SK-N-SH (cell line): ENCODE data around the gene CPNE1. TPM values are rescaled to one million over a fixed set of nuclear protein-coding genes. Genes with fewer than 3 reads are reported as not detected.

Experiments
- CTCF ChIA-PET: fragments of 300-600, 350-600 bp; formaldehyde crosslinking; extraction: SDS; loops from one replicate; lab custom pipeline; 2021; lab: Yijun Ruan, JAX
- POLR2A ChIA-PET: fragments of 350-600 bp; sonication (Branson Sonifier 250); formaldehyde crosslinking; extraction: SDS; loops from one replicate; lab custom pipeline; 2020; ENCODE audit warnings: antibody characterized with exemption, inconsistent platforms; lab: Yijun Ruan, JAX
- DNase-seq: peaks from one replicate; pipeline ENCODE4 v3.0.0; 2012
- H2AFZ ChIP-seq: fragments of 200-600 bp; sonication (generic); 2 replicates; pipeline ENCODE4 v1.8.1; 2016; ENCODE audit warnings: antibody characterized with exemption, mild to moderate bottlenecking, low read depth
- H3F3A ChIP-seq: fragments of 200-600 bp; sonication (generic); replicated peaks from 2 replicates; pipeline ENCODE3; 2016; ENCODE audit warnings: antibody characterized with exemption, mild to moderate bottlenecking; ENCODE audit not compliant: insufficient read depth
- H3K27ac ChIP-seq, 2 experiments: fragments of 200-500 bp in 1 of 2; fragments of 200-600 bp in 1 of 2; sonication (Bioruptor generic) in 1 of 2; sonication (generic), shearing (Covaris generic) in 1 of 2; 2 replicates each; pipeline versions ENCODE4 v1.5.1 to v1.6.1; 2014 to 2016; ENCODE audit warnings: low read depth in 2 of 2, inconsistent platforms in 1 of 2, low read length in 1 of 2, mild to moderate bottlenecking in 1 of 2, mixed read lengths in 1 of 2
- H3K27me3 ChIP-seq: fragments of 200-600 bp; sonication (generic), shearing (Covaris generic); 2 replicates; pipeline ENCODE4 v1.6.1; 2016; ENCODE audit warnings: mixed run types; ENCODE audit not compliant: insufficient read depth
- H3K36me3 ChIP-seq, 2 experiments: fragments of 200-500 bp in 1 of 2; fragments of 200-600 bp in 1 of 2; sonication (Bioruptor generic) in 1 of 2; sonication (generic) in 1 of 2; replicated peaks in 1 of 2; 2 replicates each; pipeline versions ENCODE3 to v1.5.1; 2014 to 2016; ENCODE audit warnings: low read length in 1 of 2, mild to moderate bottlenecking in 1 of 2; ENCODE audit not compliant: insufficient read depth in 2 of 2, control insufficient read depth in 1 of 2
- H3K4me1 ChIP-seq, 2 experiments: fragments of 200-500 bp in 1 of 2; fragments of 200-600 bp in 1 of 2; sonication (Bioruptor generic) in 1 of 2; sonication (generic), shearing (Covaris generic) in 1 of 2; 2 replicates each; pipeline versions ENCODE4 v1.5.1 to v1.6.1; 2014 to 2016; ENCODE audit warnings: low read depth in 1 of 2, low read length in 1 of 2, mixed run types in 1 of 2; ENCODE audit not compliant: insufficient read depth in 2 of 2, control insufficient read depth in 1 of 2
- H3K4me2 ChIP-seq: fragments of 200-600 bp; sonication (generic), shearing (Covaris generic); 2 replicates; pipeline ENCODE4 v1.6.1; 2017; ENCODE audit warnings: mixed run types
- H3K4me3 ChIP-seq, 2 experiments: fragments of 200-500 bp in 1 of 2; fragments of 200-600 bp in 1 of 2; sonication (Bioruptor generic) in 1 of 2; sonication (generic), shearing (Covaris generic) in 1 of 2; 2 replicates each; pipeline versions ENCODE4 v1.5.1 to v1.8.1; 2014 to 2016; ENCODE audit warnings: low read depth in 2 of 2, inconsistent platforms in 1 of 2, low read length in 1 of 2, mild to moderate bottlenecking in 1 of 2, mixed read lengths in 1 of 2, moderate library complexity in 1 of 2
- H3K79me2 ChIP-seq: fragments of 200-600 bp; sonication (generic); 2 replicates; pipeline ENCODE4 v1.8.1; 2017; ENCODE audit warnings: mild to moderate bottlenecking; ENCODE audit not compliant: insufficient read depth
- H3K9ac ChIP-seq: fragments of 200-600 bp; sonication (generic); 2 replicates; pipeline ENCODE4 v1.6.1; 2017; ENCODE audit warnings: mixed run types
- H3K9me2 ChIP-seq: fragments of 200-600 bp; sonication (generic); 2 replicates; pipeline ENCODE4 v1.6.1; 2017; ENCODE audit warnings: mixed run types
- H3K9me3 ChIP-seq: fragments of 200-600 bp; sonication (generic); 2 replicates; pipeline ENCODE4 v1.6.1; 2017; ENCODE audit warnings: mixed run types, mild to moderate bottlenecking, moderate library complexity
- H4K20me1 ChIP-seq: fragments of 200-600 bp; sonication (generic); 2 replicates; pipeline ENCODE4 v1.6.1; 2017; ENCODE audit warnings: mild to moderate bottlenecking, mixed run types; ENCODE audit not compliant: insufficient read depth
- CHD2 ChIP-seq: fragments of 150-350 bp; IDR thresholded peaks from 2 replicates; pipeline ENCODE4 v1.6.1; 2018; ENCODE audit warnings: low read length; ENCODE audit not compliant: partially characterized antibody
- CTCF ChIP-seq: fragments of 200-600 bp; sonication (generic); IDR thresholded peaks from 2 replicates; pipeline ENCODE4 v1.6.1; 2017; ENCODE audit warnings: antibody characterized with exemption, mild to moderate bottlenecking, moderate library complexity
- FOXJ3 ChIP-seq: sonication (generic); formaldehyde crosslinking; IDR thresholded peaks from 2 replicates; pipeline ENCODE4 v1.5.1; 2020; ENCODE audit warnings: mild to moderate bottlenecking, missing genetic modification reagents
- GABPA ChIP-seq: IDR thresholded peaks from 2 replicates; pipeline ENCODE4 v1.4.0; 2012; ENCODE audit warnings: low read depth, mild to moderate bottlenecking
- RAD21 ChIP-seq: IDR thresholded peaks from 2 replicates; pipeline ENCODE4 v1.6.1; 2012; ENCODE audit warnings: mild to moderate bottlenecking, low read length
- RXRA ChIP-seq: IDR thresholded peaks from 2 replicates; pipeline ENCODE4 v1.4.0; 2012; ENCODE audit warnings: low read depth, mild to moderate bottlenecking, borderline replicate concordance
- SIN3A ChIP-seq: IDR thresholded peaks from 2 replicates; pipeline ENCODE4 v1.6.1; 2012; ENCODE audit warnings: low read depth, mild to moderate bottlenecking, low read length, moderate library complexity, borderline replicate concordance
- WGBS: methylation state at CpG from one replicate; pipeline ENCODE4 v1.1.6; 2017; ENCODE audit warnings: low lambda C conversion rate; 5-methylcytosine and 5-hydroxymethylcytosine counted together
- polyA plus RNA-seq, 3 experiments: library from polyadenylated mRNA; depleted of rRNA; stranded (reverse); fragments of >200 nt; gene quantifications; 2 replicates each; pipeline ENCODE4 v1.2.3, GENCODE V29; 2012
- TF ChIP-seq, protein P1 (sequence below): fragments of 150-350 bp; IDR thresholded peaks from 2 replicates; pipeline ENCODE4 v1.6.1; 2017; ENCODE audit warnings: antibody characterized with exemption, low read length, low read depth, borderline replicate concordance
- TF ChIP-seq, protein P2 (sequence below): IDR thresholded peaks from 2 replicates; pipeline ENCODE4; 2012

The CPNE1 gene
- polyA plus RNA-seq, 1 of the 3 experiments (the other 2 are of a cell fraction), result 279 TPM

DNA sequence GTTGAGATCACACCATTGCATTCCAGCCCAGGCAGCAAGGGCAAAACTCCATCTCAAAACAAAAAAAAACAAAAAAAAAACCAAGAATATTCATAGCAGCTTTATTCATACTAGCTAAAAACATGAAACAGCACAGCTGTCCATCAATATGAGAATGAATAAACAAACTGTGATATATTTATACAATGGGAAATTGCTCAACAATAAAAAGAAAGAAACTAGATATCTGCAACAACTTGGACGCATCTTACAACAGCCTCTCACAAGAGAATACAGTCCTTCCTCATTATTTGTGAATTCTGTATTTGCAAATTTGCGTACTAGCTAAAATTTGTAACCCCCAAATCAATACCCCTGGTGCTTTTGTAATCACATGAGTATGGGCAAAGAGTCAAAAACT is 77.3 kb downstream of the CPNE1 start:
- Histone ChIP-seq H3K27ac (no peak overlapping the region), H3K9ac (no peak overlapping the region), H3K27me3 (no peaks in the 10 kb centered on the region), H3K9me2 (no peaks in the 10 kb centered on the region), H3K79me2 (no peaks in the 10 kb centered on the region), H3K36me3 (no peaks in the 10 kb centered on the region), H3K4me1 (peaks cover 0 to under 1% of the 10 kb centered on the region in 2 experiments; a peak in 1 of 4 replicates), H2AFZ (no peak overlapping the region), H3K9me3 (no peaks in the 10 kb centered on the region)
- DNase-seq, result no peak
- 88% methylated on average over 2 of the region's 2 CpGs for WGBS
- CTCF ChIA-PET, result interaction anchor here (2.3 kb wide), 1 partner anchor 32 kb away, joined by 6 read pairs; no protein-coding TSS in a partner anchor
- TF ChIP-seq SIN3A, result no peak
- TF ChIP-seq RAD21, result no peak
- no peak for TF ChIP-seq GABPA
- TF ChIP-seq CHD2, result no peak
- no peak for TF ChIP-seq RXRA
- TF ChIP-seq, all 33 proteins: peak for 0
- POLR2A ChIA-PET, result no interaction called here
- Histone ChIP-seq H4K20me1 (no peaks in the 10 kb centered on the region), H3F3A (no peaks in the 10 kb centered on the region), H3K4me3 (no peak overlapping the region), H3K4me2 (no peak overlapping the region)

DNA sequence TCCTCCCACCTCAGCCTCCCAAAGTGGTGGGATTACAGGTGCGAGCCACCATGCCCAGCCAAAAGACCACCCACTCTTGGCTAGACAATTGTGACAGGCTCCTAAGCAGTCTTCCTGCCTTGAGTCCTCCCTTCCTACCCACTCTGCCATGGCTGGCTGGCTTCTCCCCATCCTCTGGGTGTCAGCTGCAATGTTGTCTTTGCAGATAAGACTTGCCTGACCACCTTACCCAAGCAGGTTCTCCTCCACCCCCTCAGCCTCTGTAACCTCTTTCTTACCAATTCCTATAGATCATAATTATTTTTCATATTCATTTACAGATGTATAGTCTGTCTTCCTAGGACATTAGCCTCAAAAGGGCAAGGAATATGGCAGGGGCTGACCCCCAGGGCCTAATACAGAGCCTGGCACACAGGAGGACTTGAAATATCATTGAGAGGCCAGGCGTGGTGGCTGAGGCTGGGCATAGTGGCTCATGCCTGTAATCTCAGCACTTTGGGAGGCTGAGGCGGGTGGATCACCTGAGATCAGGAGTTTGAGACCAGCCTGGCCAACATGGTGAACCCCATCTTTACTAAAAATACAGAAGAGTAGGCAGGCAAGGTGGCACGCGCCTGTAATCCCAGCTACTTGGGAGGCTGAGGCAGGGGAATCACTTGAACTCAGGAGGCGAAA is 77.8 kb downstream of the CPNE1 start:
- CTCF ChIA-PET, result no interaction called here
- DNase-seq, result no peak
- POLR2A ChIA-PET, result interaction anchor here (0.6 kb wide), 1 partner anchor 282 kb away, joined by 3 read pairs; no protein-coding TSS in a partner anchor

More for the DNA sequence above, 77.8 kb downstream of the CPNE1 start:
- Histone ChIP-seq H4K20me1 (no peaks in the 10 kb centered on the region), H3K4me2 (no peak overlapping the region), H2AFZ (no peak overlapping the region), H3K79me2 (no peaks in the 10 kb centered on the region), H3K9ac (no peak overlapping the region), H3K4me3 (no peak overlapping the region), H3K9me2 (no peaks in the 10 kb centered on the region), H3K4me1 (no peaks in the 10 kb centered on the region), H3K9me3 (no peaks in the 10 kb centered on the region), H3K27ac (no peak overlapping the region), H3K27me3 (no peaks in the 10 kb centered on the region), H3F3A (no peaks in the 10 kb centered on the region), H3K36me3 (no peaks in the 10 kb centered on the region)
- WGBS, result 86% methylated on average over 6 of the region's 6 CpGs
- TF ChIP-seq CTCF (no peak), FOXJ3 (CRISPR knock-in tag) (no peak)
- TF ChIP-seq, protein P1, sequence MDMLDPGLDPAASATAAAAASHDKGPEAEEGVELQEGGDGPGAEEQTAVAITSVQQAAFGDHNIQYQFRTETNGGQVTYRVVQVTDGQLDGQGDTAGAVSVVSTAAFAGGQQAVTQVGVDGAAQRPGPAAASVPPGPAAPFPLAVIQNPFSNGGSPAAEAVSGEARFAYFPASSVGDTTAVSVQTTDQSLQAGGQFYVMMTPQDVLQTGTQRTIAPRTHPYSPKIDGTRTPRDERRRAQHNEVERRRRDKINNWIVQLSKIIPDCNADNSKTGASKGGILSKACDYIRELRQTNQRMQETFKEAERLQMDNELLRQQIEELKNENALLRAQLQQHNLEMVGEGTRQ, result no peak
- TF ChIP-seq, protein P2, sequence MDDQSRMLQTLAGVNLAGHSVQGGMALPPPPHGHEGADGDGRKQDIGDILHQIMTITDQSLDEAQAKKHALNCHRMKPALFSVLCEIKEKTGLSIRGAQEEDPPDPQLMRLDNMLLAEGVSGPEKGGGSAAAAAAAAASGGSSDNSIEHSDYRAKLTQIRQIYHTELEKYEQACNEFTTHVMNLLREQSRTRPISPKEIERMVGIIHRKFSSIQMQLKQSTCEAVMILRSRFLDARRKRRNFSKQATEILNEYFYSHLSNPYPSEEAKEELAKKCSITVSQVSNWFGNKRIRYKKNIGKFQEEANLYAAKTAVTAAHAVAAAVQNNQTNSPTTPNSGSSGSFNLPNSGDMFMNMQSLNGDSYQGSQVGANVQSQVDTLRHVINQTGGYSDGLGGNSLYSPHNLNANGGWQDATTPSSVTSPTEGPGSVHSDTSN, result no peak
